K562 (cell line): Measurements from ENCODE around the gene DYNLT2. TPM values are rescaled to one million over a fixed set of nuclear protein-coding genes. Genes with fewer than 3 reads are reported as not detected.

Source experiments
- BCL6 ChIP-seq: fragments of 250-450 bp; sonication (Bioruptor Pico); IDR thresholded peaks from 2 replicates; pipeline ENCODE4 v1.4.0; 2020
- CBX3 ChIP-seq, 2 experiments: IDR thresholded peaks; 1 replicate in 1 of 2; 2 replicates in 1 of 2; pipeline ENCODE4 v1.6.1; 2012; ENCODE audit warnings: inconsistent platforms in 2 of 2, low read length in 2 of 2, borderline replicate concordance in 1 of 2, control low read depth in 1 of 2
- E2F8 ChIP-seq: fragments of 450-650 bp; IDR thresholded peaks from 2 replicates; pipeline ENCODE4 v1.7.1; 2018; ENCODE audit warnings: mild to moderate bottlenecking, low read depth; ENCODE audit not compliant: partially characterized antibody
- FOXP4 ChIP-seq: sonication (generic); formaldehyde crosslinking; IDR thresholded peaks from 2 replicates; pipeline ENCODE4 v1.8.0; 2022; ENCODE audit warnings: mild to moderate bottlenecking, missing genetic modification reagents, borderline replicate concordance
- HLTF ChIP-seq: fragments of 450-650 bp; IDR thresholded peaks from 2 replicates; pipeline ENCODE4 v1.6.1; 2016
- KAT8 ChIP-seq: fragments of 450-650 bp; IDR thresholded peaks from 2 replicates; pipeline ENCODE4 v1.6.1; 2016; ENCODE audit warnings: low read depth, mild to moderate bottlenecking
- MBD2 ChIP-seq: sonication (generic); IDR thresholded peaks from 2 replicates; pipeline ENCODE4 v1.6.1; 2016; ENCODE audit warnings: low read depth, borderline replicate concordance
- NFXL1 ChIP-seq: fragments of 450-650 bp; formaldehyde crosslinking; IDR thresholded peaks from 2 replicates; pipeline ENCODE4 v1.4.0; 2021; ENCODE audit warnings: mild to moderate bottlenecking
- PYGO2 ChIP-seq: fragments of 450-650 bp; IDR thresholded peaks from 2 replicates; pipeline ENCODE4 v1.6.1; 2016; ENCODE audit warnings: mild to moderate bottlenecking, missing genetic modification characterization, moderate library complexity, missing compliant biosample characterization
- RUNX1 ChIP-seq: sonication (generic); IDR thresholded peaks from 2 replicates; pipeline ENCODE4 v1.6.1; 2016; ENCODE audit warnings: antibody characterized with exemption, low read depth
- SFPQ ChIP-seq: fragments of 200-400 bp; formaldehyde crosslinking; IDR thresholded peaks from 2 replicates; pipeline ENCODE4 v1.6.1; 2017; ENCODE audit warnings: mild to moderate bottlenecking, low read depth, low read length, moderate library complexity
- SMC3 ChIP-seq: conservative IDR thresholded peaks from 2 replicates; pipeline ENCODE4 v1.6.1; 2011; ENCODE audit warnings: low read depth, low read length, improper control_type of control experiment; ENCODE audit not compliant: insufficient read depth
- SNIP1 ChIP-seq: fragments of 450-650 bp; IDR thresholded peaks from 2 replicates; pipeline ENCODE4 v1.7.1; 2017; ENCODE audit warnings: low read depth, mild to moderate bottlenecking
- SNRNP70 ChIP-seq: fragments of 200-400 bp; formaldehyde crosslinking; optimal IDR thresholded peaks from 2 replicates; pipeline ENCODE3; 2017; ENCODE audit warnings: low read depth, low read length
- WHSC1 ChIP-seq: IDR thresholded peaks from one replicate; pipeline ENCODE4 v1.6.1; 2012; ENCODE audit warnings: low read length, control low read depth, inconsistent platforms
- YBX1 ChIP-seq: fragments of 450-650 bp; IDR thresholded peaks from 2 replicates; pipeline ENCODE4 v1.7.1; 2016; ENCODE audit warnings: mild to moderate bottlenecking
- ZBTB7A ChIP-seq: IDR thresholded peaks from 2 replicates; pipeline ENCODE4 v1.6.1; 2011; ENCODE audit warnings: low read depth, mild to moderate bottlenecking, low read length, moderate library complexity, borderline replicate concordance; ENCODE audit not compliant: control insufficient read depth
- ZNF431 ChIP-seq: sonication (generic); formaldehyde crosslinking; IDR thresholded peaks from 2 replicates; pipeline ENCODE4 v1.8.0; 2022; ENCODE audit warnings: mild to moderate bottlenecking, missing genetic modification reagents
- ZNF695 ChIP-seq: fragments of 450-650 bp; formaldehyde crosslinking; IDR thresholded peaks from 2 replicates; pipeline ENCODE4 v1.4.0; 2020; ENCODE audit warnings: mild to moderate bottlenecking, moderate library complexity
- ZNF76 ChIP-seq: fragments of 250-450 bp; sonication (Bioruptor Pico); IDR thresholded peaks from 2 replicates; pipeline ENCODE4 v1.4.0; 2020; ENCODE audit warnings: mild to moderate bottlenecking, moderate library complexity, borderline replicate concordance
- ZNF766 ChIP-seq: fragments of 200-800 bp; sonication (Bioruptor generic); conservative IDR thresholded peaks from 2 replicates; pipeline ENCODE4 v1.6.1; 2016; ENCODE audit warnings: missing genetic modification characterization, missing compliant biosample characterization
- polyA plus RNA-seq, 8 experiments: library from polyadenylated mRNA; depleted of rRNA in 4 of 8; stranded (reverse) in 5 of 8; unstranded in 3 of 8; fragments of >200 nt; fragmentation: Nextera tagmentation in 2 of 8; fragmentation: Illumina TruSeq in 1 of 8; extraction: Ambion mirVana in 2 of 8; extraction: Trizol in 1 of 8; gene quantifications; 2 replicates each; pipeline versions ENCODE4 v1.2.1 to v1.2.3, GENCODE V29; 2011 to 2014; ENCODE audit warnings: inconsistent platforms in 1 of 8, missing spikeins in 1 of 8
- total RNA-seq, 7 experiments: library from RNA; depleted of rRNA in 6 of 7; stranded (reverse); fragments of >200 nt in 6 of 7; fragmentation: Illumina TruSeq in 2 of 7; extraction: Trizol in 2 of 7; gene quantifications; 2 replicates each; pipeline versions ENCODE4 v1.2.1 to v1.2.3, GENCODE V29; 2011 to 2021; ENCODE audit warnings: low replicate concordance in 1 of 7

The DYNLT2 gene
- total and polyA plus RNA-seq, 9 of the 15 experiments (the other 6 are each of a cell fraction or from before 2014, with no cell fraction given), result 2.0 to 12.8 (median 6.3) TPM

GRCh38 chr6:169701954-169702839, 49.2 kb downstream of the DYNLT2 start, which contains the start of the genes C6orf120 and WDR27 (continued):
- no peak for TF ChIP-seq YBX1
- TF ChIP-seq RUNX1, result peak; percentile 13; the same call in 1 of the 2 replicates
- TF ChIP-seq ZNF695 (CRISPR knock-in tag), result no peak
- TF ChIP-seq CBX3 (IDR thresholded peaks at IDR 0.05; ENCODE audit: borderline replicate concordance in 1 of 2, low read length in 2 of 2), result peak in 1 of 2 experiments; percentile 0; a peak in 1 of 3 replicates
- no peak for TF ChIP-seq ZNF76 (CRISPR knock-in tag)
- no peak for TF ChIP-seq SNRNP70
- peak; percentile 76 for TF ChIP-seq E2F8
- TF ChIP-seq KAT8, result no peak
- no peak for TF ChIP-seq NFXL1 (CRISPR knock-in tag)
- 0 out of 2 replicates have a peak, but pooled peaks have one; percentile 9 for TF ChIP-seq SMC3
- no peak for TF ChIP-seq SNIP1
- no peak for TF ChIP-seq ZNF766 (CRISPR knock-in tag)
- TF ChIP-seq BCL6 (CRISPR knock-in tag), result no peak
- 0 out of 2 replicates have a peak, but pooled peaks have one; percentile 9 for TF ChIP-seq FOXP4
- TF ChIP-seq HLTF, result no peak; the same call in 1 of the 2 replicates
- TF ChIP-seq ZBTB7A, result peak; percentile 82
- no peak for TF ChIP-seq SFPQ
- peak; percentile 69 for TF ChIP-seq MBD2
- no peak for TF ChIP-seq WHSC1
- peak; percentile 99 for TF ChIP-seq ZNF431 (CRISPR knock-in tag)
- TF ChIP-seq PYGO2, result no peak
